H1 (cell line): ENCODE results near the gene TTBK1. TPM values are rescaled to one million over a fixed set of nuclear protein-coding genes. Genes with fewer than 3 reads are reported as not detected.

ENCODE experiments used
- ASH2L ChIP-seq: fragments of 200-600, 300-600 bp; sonication (generic); IDR thresholded peaks from one replicate; pipeline ENCODE4 v1.7.1; 2017; ENCODE audit warnings: low read length
- GABPA ChIP-seq: IDR thresholded peaks from 2 replicates; pipeline ENCODE4 v1.6.1; 2011; ENCODE audit warnings: mild to moderate bottlenecking, low read length, moderate library complexity, borderline replicate concordance; ENCODE audit not compliant: insufficient read depth
- KDM5A ChIP-seq: fragments of 200-600 bp; IDR thresholded peaks from 2 replicates; pipeline ENCODE4 v1.7.1; 2012; ENCODE audit warnings: mild to moderate bottlenecking, low read length, inconsistent platforms, mixed read lengths
- POLR2A ChIP-seq, 2 experiments: IDR thresholded peaks; 1 replicate in 1 of 2; 2 replicates in 1 of 2; pipeline ENCODE4 v1.6.1; 2011; ENCODE audit warnings: low read depth in 2 of 2, low read length in 2 of 2, mild to moderate bottlenecking in 2 of 2; ENCODE audit errors: control extremely low read depth in 1 of 2
- RFX5 ChIP-seq: IDR thresholded peaks from 2 replicates; pipeline ENCODE4 v1.6.1; 2011; ENCODE audit warnings: low read depth, low read length, improper control_type of control experiment, borderline replicate concordance
- YY1 ChIP-seq: IDR thresholded peaks from 2 replicates; pipeline ENCODE4 v1.6.1; 2011; ENCODE audit warnings: low read depth, mild to moderate bottlenecking, low read length
- polyA plus RNA-seq, 7 experiments: library from polyadenylated mRNA; depleted of rRNA in 3 of 7; stranded (reverse) in 5 of 7; unstranded in 2 of 7; fragments of >200 nt in 5 of 7; fragments of 200-250 nt in 2 of 7; gene quantifications; 1 replicate in 5 of 7; 2 replicates in 1 of 7; 4 replicates in 1 of 7; pipeline versions ENCODE4 v1.2.1 to v1.2.3, GENCODE V29; 2011 to 2013; ENCODE audit warnings: missing spikeins in 2 of 7, mixed read lengths in 2 of 7
- total RNA-seq: library from RNA; stranded (reverse); fragmentation: NEBNext Ultra II Directional; extraction: Animal tissue kit (Norgen Biotek cat#: 25700); gene quantifications from 2 replicates; pipeline ENCODE4 v1.2.1, GENCODE V29; 2021

The TTBK1 gene
- total and polyA plus RNA-seq, 2 of the 8 experiments (the other 6 are each of a cell fraction or from before 2014, with no cell fraction given): 0.53 to 1.6 TPM

DNA sequence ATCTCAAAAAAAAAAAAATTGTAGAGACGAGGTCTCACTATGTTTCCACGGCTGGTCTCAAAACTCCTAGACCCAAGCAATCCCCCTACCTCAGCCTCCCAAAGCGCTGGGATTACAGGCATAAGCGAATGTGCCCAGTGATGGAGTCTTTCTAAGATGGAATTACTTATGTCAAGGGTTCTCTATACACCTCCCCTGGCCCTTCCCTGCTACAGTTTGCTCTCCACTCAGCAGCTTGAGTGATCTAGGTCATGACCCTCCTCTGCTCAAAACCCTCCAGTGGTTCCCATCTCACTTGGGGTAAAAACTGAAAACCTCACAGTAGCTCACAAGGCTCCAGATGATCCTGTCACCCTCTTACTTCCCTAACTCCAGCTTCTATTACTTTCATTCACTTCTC is 12.2 kb upstream of the TTBK1 start (continued):
- TF ChIP-seq RFX5: no peak
- no peak for TF ChIP-seq KDM5A
- no peak for TF ChIP-seq YY1
- no peak for TF ChIP-seq GABPA
- no peak for TF ChIP-seq ASH2L
- TF ChIP-seq POLR2A (IDR thresholded peaks at IDR 0.05; ENCODE audit: control extremely low read depth in 1 of 2, low read depth in 2 of 2, low read length in 2 of 2): no peak
- TF ChIP-seq, all 59 proteins: peak for 0
